DND-41 (cell line): ENCODE results near the gene ATR.

Experiments used
- CTCF ChIP-seq: IDR thresholded peaks from 2 replicates; pipeline ENCODE4 v1.5.1; 2012; ENCODE audit warnings: borderline replicate concordance, low read length, moderate library complexity, mild to moderate bottlenecking; ENCODE audit not compliant: poor library complexity, severe bottlenecking; ENCODE audit errors: extremely low read depth
- EZH2 ChIP-seq: IDR thresholded peaks from 3 replicates; pipeline ENCODE4 v1.6.1; 2012; ENCODE audit warnings: borderline replicate concordance, low read depth, mild to moderate bottlenecking, moderate library complexity, low read length, inconsistent platforms; ENCODE audit not compliant: severe bottlenecking

GRCh38 chr3:142609136-142609535, 30.6 kb upstream of the ATR start:
- TF ChIP-seq CTCF (no peak), EZH2 (no peak)
